Measurements from ENCODE around the gene RBCK1. TPM values are rescaled to one million over a fixed set of nuclear protein-coding genes. Genes with fewer than 3 reads are reported as not detected.

RBCK1 gene
- total and polyA plus RNA-seq, 2 donors (not counting 3 experiments of a cell fraction or from before 2014, with no cell fraction given), result 80.4 to 82.7 TPM

GRCh38 chr20:358891-359555 is 49.1 kb upstream of the RBCK1 start:
- dilution Hi-C loops (cut with MboI; ENCODE audit: extremely low pct_ligation_motif_present, low sequenced_read_pairs), result no loop called here
- Histone ChIP-seq H3K4me2 (ENCODE audit: insufficient read depth, low read length) (no peak overlapping the region), H3K27ac (ENCODE audit: insufficient read depth, low read depth, low read length) (no peak overlapping the region), H2AFZ (ENCODE audit: low read depth, low read length) (no peak overlapping the region), H3K9me3 (replicated peaks; ENCODE audit: control insufficient read depth, insufficient read depth, low read length) (no peaks in the 10 kb centered on the region), H3K36me3 (ENCODE audit: control insufficient read depth in 2 of 2, extremely low read depth in 1 of 2, insufficient read depth in 2 of 2, low read length in 2 of 2) (no peaks in the 10 kb centered on the region), H3K9me1 (replicated peaks; ENCODE audit: control insufficient read depth, extremely low read depth, insufficient read depth, low read length) (no peaks in the 10 kb centered on the region), H3K27me3 (ENCODE audit: control insufficient read depth in 2 of 2, insufficient read depth in 2 of 2, low read length in 2 of 2) (no peaks in the 10 kb centered on the region), H3K79me2 (ENCODE audit: control insufficient read depth, insufficient read depth, low read length) (no peaks in the 10 kb centered on the region), H3K4me1 (ENCODE audit: control insufficient read depth, extremely low read depth, insufficient read depth, low read length) (peaks cover 7% of the 10 kb centered on the region), H3K4me3 (replicated peaks in 1 of 3; ENCODE audit: insufficient read depth in 1 of 3, low read depth in 1 of 3, low read length in 3 of 3) (no peak overlapping the region), H4K20me1 (replicated peaks; ENCODE audit: control insufficient read depth, extremely low read depth, insufficient read depth, low read length) (no peaks in the 10 kb centered on the region), H3K9ac (replicated peaks; ENCODE audit: extremely low read depth, insufficient read depth, low read length) (no peak overlapping the region)
- DNase-seq (ENCODE audit: low read depth, low spot score) (no peak), FAIRE-seq (no peak)
- intact Hi-C loops (cut with micrococcal nuclease), result no loop called here
- no TSS peak for BruUV-seq (replicated peaks)
- CTCF ChIA-PET, result interaction anchor here (2.2 kb wide), 1 partner anchor 73 kb away, joined by 8 read pairs; no protein-coding TSS in a partner anchor
- POLR2A ChIA-PET, result no interaction called here
- TF ChIP-seq MYC (IDR thresholded peaks at IDR 0.05; ENCODE audit: low read depth, low read length), result no peak
- no peak for TF ChIP-seq MAX (IDR thresholded peaks at IDR 0.05; ENCODE audit: insufficient read depth, insufficient read length)

DNA sequence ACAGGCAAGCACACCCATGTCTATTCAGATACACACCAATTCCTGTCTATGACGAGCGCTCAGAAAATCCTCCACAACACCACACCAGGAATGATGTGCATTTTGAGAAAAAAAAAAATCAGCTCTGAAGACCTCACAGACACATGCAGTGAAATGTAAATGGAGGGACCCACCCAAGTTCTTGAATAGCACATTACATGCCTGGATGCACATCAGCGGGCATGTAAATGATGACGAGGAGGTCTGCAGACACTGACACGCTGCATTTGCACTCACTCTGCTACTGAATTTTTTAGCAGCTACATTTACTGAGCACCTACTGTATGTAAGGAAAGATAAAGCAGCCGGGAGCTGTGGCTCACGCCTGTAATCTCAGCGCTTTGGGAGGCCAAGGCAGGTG is 46.5 kb upstream of the RBCK1 start:
- ChIA-PET POLR2A (interaction anchor here (1.6 kb wide), 1 partner anchor 14 kb away, joined by 3 read pairs; no protein-coding TSS in a partner anchor), CTCF (interaction anchor here (0.9 to 4.6 kb wide), 10 partner anchors 8 to 101 kb away, joined by 3 to 41 read pairs (median 6); partner anchors contain the start of genes TBC1D20 and TRIB3)
- intact Hi-C loops (cut with micrococcal nuclease) (no loop called here), dilution Hi-C loops (cut with MboI; ENCODE audit: extremely low pct_ligation_motif_present, low sequenced_read_pairs) (no loop called here)
- no TSS peak for BruUV-seq (replicated peaks)
- peaks cover 7% of the 10 kb centered on the region for H3K4me1 ChIP-seq (ENCODE audit: control insufficient read depth, extremely low read depth, insufficient read depth, low read length)
- no peaks in the 10 kb centered on the region for H3K27me3 ChIP-seq (ENCODE audit: control insufficient read depth in 2 of 2, insufficient read depth in 2 of 2, low read length in 2 of 2)
- H3K27ac ChIP-seq (ENCODE audit: insufficient read depth, low read depth, low read length), result no peak overlapping the region
- H2AFZ ChIP-seq (ENCODE audit: low read depth, low read length), result no peak overlapping the region
- H4K20me1 ChIP-seq (replicated peaks; ENCODE audit: control insufficient read depth, extremely low read depth, insufficient read depth, low read length), result no peaks in the 10 kb centered on the region
- DNase-seq (ENCODE audit: low read depth, low spot score) (no peak), FAIRE-seq (no peak)
- H3K9ac ChIP-seq (replicated peaks; ENCODE audit: extremely low read depth, insufficient read depth, low read length), result no peak overlapping the region
- no peaks in the 10 kb centered on the region for H3K9me1 ChIP-seq (replicated peaks; ENCODE audit: control insufficient read depth, extremely low read depth, insufficient read depth, low read length)
- no peak overlapping the region for H3K4me2 ChIP-seq (ENCODE audit: insufficient read depth, low read length)
- no peak overlapping the region for H3K4me3 ChIP-seq (replicated peaks in 1 of 3; ENCODE audit: insufficient read depth in 1 of 3, low read depth in 1 of 3, low read length in 3 of 3)
- H3K9me3 ChIP-seq (replicated peaks; ENCODE audit: control insufficient read depth, insufficient read depth, low read length), result no peaks in the 10 kb centered on the region
- no peaks in the 10 kb centered on the region for H3K79me2 ChIP-seq (ENCODE audit: control insufficient read depth, insufficient read depth, low read length)
- TF ChIP-seq FOS (IDR thresholded peaks at IDR 0.05; ENCODE audit: borderline replicate concordance, insufficient read depth, low read length), result no peak
- no peak for TF ChIP-seq POLR2A (IDR thresholded peaks at IDR 0.05; ENCODE audit: low read depth, low read length)
- no peak for TF ChIP-seq GATA2 (IDR thresholded peaks at IDR 0.05; ENCODE audit: insufficient read depth, insufficient read length, low read depth, low read length)
- TF ChIP-seq MYC (IDR thresholded peaks at IDR 0.05; ENCODE audit: low read depth, low read length), result no peak
- no peak for TF ChIP-seq JUN (IDR thresholded peaks at IDR 0.05; ENCODE audit: borderline replicate concordance, insufficient read depth, insufficient read length, low read depth)
- no peak for TF ChIP-seq MAX (IDR thresholded peaks at IDR 0.05; ENCODE audit: insufficient read depth, insufficient read length)
- no peak for TF ChIP-seq EZH2 (IDR thresholded peaks at IDR 0.05; ENCODE audit: borderline replicate concordance, low read depth, low read length, severe bottlenecking)
- no peak for TF ChIP-seq POLR2AphosphoS5 (IDR thresholded peaks at IDR 0.05; ENCODE audit: insufficient read depth, low read depth, low read length)
- TF ChIP-seq, protein P1, sequence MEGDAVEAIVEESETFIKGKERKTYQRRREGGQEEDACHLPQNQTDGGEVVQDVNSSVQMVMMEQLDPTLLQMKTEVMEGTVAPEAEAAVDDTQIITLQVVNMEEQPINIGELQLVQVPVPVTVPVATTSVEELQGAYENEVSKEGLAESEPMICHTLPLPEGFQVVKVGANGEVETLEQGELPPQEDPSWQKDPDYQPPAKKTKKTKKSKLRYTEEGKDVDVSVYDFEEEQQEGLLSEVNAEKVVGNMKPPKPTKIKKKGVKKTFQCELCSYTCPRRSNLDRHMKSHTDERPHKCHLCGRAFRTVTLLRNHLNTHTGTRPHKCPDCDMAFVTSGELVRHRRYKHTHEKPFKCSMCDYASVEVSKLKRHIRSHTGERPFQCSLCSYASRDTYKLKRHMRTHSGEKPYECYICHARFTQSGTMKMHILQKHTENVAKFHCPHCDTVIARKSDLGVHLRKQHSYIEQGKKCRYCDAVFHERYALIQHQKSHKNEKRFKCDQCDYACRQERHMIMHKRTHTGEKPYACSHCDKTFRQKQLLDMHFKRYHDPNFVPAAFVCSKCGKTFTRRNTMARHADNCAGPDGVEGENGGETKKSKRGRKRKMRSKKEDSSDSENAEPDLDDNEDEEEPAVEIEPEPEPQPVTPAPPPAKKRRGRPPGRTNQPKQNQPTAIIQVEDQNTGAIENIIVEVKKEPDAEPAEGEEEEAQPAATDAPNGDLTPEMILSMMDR (IDR thresholded peaks at IDR 0.05; ENCODE audit: extremely low read depth in 1 of 2, insufficient read depth in 1 of 2, low read depth in 1 of 2, low read length in 2 of 2), result no peak
- H3K36me3 ChIP-seq (ENCODE audit: control insufficient read depth in 2 of 2, extremely low read depth in 1 of 2, insufficient read depth in 2 of 2, low read length in 2 of 2), result no peaks in the 10 kb centered on the region

Measured in endothelial cell of umbilical vein (primary cell).